Stimulated activated CD8-positive, alpha-beta memory T cell treated with anti-CD3 and anti-CD28 coated beads, Interleukin-7, amount 100 ng/mL, for 1 hour (primary cell): ENCODE data around the gene MBP.

ENCODE experiments used
- DNase-seq, 2 donors: peaks; one replicate each; pipeline ENCODE4 v3.0.0-alpha.2; 2020; ENCODE audit warnings: low read depth in 2 of 2

Gene MBP

DNA sequence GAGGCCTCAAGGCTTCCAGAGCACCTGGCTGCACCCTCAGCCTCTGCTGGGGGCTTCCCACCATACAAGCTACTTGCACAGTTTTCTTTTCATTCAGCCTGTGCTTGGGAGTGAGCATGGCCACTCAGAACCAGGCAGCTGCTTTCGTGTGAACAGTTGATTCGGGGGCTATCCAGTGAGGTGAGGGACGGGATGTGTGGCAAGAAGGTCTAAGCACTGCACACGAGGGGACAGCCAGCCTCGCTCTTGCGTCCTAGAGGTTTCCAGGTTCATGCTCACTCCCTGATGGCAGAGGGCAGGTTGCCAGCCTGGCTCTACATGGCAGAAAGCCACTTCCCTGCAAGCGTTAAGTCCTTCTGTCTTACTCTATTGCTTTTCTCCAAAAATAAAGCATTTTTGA lies 146.2 kb downstream of the MBP start:
- DNase-seq, result no peak

DNA sequence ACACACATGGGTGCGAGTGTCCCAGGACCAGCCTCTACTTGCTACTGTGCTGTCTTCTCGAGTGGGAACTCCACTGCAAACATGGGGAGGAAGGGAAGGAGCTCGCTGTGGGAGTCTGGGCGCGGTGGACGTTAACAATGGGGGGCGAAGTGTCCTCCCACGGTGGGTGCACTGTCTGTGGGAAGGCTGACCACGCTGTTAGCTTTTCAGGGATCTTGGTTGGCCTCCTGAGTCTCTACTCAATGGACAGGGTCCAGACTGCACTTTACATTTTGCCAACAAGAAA lies 146.7 kb downstream of the MBP start:
- no peak for DNase-seq

DNA sequence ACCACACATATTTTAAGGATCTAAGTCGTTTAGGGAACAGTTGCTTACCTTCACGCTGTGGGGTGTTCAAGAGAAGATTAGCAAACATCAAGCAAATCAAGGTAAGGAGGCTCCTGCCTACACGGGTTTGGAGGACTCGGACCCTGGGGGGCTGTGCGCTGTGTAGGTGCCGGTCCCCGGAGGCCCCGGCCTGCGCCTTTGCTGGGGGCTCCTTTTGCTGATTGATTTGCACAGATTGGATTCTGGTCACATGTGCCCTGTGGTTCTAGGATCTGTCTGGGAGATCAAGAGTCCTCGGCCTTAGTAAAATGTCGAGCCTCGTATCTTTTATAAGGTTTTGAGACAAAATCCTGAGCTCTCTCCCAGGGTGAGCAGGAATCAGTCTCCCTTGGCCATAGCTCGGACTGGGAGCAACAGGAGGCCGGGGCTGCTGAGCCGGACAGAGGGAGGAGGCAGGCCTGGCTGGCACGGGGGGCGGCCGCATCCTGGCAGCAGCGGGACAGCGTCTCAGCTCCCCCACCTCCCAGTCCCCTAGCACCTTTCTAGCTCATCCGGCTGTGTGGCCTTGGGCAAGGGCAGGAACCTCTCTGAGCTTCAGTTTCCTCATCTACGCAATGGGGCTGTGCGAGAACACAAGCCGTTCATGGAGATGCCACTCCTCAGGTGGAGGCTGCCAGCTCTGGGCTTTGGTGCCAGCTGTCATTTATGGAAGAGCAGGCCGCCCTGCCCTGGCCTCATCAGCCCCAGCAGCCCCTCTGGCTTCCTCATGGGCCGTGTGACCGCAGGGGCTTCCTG lies 147.2 kb downstream of the MBP start:
- no peak for DNase-seq

DNA sequence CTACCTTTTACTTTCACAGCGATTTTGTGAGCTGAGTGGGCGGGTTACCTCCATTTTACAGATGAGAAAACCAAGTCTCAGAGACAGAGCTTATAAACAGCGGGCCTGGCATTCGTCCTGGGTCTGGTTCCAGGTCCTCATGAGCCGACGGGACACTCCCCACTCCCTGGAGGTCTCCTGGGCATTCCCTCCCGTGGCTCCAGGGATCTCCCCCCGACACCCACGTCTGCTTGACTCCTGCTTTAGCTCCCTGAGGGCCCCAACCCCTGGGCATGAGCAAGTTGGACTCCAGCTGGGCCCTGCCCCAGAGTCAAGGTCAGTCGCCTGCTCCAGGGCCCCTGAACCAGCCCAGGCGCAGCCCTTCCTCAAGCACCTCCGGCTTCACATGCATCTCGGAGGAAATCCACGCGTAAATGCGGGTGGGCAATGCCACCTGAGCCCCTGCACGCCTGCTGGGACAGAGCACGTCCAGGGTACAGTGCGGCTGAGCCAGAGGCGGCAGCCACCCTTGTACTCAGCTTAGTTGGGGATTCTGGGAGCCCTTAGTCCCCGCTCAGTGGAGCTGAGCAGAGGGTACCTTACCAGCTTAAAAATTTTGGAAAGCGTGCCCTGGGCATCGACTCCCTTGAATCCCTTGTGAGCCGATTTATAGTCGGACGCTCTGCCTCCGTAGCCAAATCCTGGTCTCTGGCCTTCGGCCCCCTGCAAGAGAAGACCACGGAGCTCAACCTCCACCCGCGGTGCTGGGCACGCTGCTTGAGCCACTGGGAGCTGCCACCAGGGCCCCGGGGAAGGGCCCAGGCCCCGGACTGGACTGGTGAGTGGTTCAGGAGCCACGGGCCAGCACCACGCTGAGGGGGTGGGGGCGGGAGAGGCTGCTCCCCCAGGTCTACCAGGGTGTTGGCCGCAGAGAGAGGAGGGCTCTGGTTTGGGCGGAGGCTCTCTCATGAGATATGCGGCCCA lies 148.1 kb downstream of the MBP start:
- no peak for DNase-seq

DNA sequence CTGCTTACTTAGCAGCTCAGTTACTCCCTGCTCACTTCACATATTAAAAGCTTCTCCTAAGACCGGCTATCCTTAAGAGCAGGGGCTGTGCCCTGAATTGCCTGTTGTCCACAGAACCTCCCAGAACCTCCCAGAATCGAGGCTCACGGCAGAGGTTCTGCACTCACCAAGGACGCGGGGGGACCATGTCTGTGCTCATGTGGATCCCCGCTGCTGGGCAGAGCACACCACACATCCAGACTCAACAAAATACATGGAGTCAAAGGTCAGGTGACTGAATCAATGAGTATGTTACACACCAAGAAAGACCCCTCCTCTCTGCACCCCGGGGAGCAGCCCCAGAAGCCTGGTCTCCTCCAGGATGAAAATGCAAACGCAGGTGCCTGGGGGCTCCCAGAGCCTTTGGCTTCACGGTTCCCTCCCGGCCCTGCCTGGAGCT lies 149.0 kb downstream of the MBP start:
- DNase-seq, result no peak

DNA sequence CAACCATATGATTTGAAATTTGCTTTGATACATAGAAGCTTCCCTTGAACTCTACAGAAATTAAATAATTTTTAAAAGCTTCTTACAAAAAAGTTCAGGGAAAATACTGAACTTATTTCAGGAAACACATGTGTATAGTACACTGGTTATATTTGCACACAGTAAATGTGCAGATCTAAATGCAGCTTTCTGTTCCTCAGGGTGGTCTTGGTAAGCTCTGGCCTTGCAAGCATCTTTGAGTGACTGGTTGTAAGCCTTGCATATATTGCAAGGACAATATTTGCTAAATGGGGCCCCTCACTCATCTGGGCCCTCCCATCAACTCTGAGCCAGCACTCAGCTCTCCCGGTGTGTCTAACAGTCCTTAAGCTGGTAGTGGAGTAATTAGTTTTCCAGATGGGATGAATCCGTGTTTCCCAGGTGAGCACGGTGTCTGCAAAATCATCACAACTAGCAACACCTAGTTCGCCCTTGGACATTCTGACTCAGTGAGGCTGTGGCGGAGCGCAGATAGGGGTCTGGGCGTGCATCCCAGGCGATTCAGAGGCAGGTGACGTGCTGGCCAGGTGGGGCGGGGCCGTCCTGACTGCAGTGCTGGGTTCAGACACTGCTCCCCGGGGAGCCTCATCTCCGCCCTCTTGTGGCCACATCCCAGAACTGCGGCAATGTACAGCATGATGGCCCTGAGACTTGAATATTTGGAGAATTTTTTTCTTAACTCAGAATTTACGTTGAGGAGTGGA lies 149.6 kb downstream of the MBP start:
- peak; percentile 53 to 69 for DNase-seq

DNA sequence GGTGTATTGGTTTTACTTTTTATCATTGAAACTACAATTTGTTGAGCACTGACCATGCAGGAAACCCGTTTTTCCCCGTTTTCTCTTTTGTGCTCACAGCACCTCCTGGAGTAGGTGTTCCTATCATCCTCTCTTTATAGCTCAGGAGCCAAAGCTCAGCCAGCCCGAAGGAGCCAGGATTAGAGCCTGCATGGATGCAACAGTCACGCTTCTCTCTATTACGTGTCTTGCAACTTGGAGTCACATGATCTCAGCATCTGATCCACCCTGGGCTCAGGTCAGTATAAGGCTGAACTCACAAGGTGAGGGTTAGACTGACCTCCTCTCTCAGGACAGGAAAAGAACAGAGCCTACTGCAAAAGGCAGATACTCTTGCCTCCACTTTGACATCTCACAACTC lies 150.5 kb downstream of the MBP start:
- no peak for DNase-seq

DNA sequence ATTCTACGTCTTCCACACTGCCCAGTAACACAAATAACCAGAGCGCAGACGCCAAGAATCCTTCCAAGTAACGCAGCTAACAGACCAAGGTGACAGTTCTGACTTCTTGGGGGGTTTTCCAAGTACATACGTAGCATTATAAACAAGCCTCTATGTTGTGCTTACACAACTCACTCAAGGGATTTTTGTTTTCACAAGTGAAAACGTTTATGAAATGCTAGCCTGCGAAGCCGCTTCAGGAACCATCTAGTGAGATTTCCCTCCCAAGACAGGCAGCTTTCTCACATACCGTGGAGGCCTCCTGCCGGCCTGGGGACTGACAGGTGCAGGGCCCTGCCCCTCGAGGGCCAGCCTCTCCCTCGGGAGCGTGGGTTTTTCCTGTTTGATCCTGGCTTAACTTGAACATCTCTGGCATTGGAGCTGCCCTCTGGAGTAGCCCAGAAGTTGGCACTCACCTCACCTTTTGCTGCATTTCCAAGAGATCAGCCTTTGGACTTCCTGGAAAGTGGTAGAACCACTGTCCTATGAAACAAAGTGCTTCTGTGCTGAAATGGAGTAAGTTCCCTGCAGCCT lies 151.1 kb downstream of the MBP start:
- DNase-seq, result no peak

DNA sequence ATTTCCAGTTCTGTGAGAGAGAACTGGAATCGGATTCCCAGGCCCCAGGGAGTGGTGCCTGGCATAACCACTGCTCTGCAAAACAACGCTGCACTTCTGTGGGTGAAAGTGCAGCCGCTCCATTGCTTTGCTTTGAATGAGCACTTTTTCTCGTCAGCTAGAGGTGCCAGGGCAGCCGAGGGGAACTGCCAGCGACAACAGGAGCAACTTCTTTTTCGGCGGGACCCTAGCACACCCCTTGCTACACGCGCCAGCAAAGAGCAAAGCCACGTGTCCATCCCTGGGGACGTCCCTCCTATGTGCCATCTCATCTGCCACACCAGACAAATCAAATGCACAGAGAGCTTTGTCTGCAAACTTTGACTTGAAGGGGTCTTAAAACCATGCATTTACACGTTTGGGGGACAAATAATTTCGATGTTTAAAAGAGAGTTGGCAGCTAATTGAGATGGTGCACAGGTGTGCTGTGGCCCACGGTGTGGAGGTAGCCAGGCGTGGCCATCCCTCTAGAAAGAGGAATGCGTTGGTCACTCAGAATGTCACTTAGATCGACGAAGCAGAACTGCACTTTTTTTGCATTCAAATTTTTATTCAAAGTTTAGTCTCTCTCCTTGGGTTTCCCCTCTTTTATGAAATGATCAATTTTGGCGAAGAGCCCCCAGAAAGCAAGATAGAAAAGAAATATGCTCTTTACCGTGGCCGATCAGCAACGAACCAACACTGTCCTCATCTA lies 151.8 kb downstream of the MBP start:
- DNase-seq, result no peak

DNA sequence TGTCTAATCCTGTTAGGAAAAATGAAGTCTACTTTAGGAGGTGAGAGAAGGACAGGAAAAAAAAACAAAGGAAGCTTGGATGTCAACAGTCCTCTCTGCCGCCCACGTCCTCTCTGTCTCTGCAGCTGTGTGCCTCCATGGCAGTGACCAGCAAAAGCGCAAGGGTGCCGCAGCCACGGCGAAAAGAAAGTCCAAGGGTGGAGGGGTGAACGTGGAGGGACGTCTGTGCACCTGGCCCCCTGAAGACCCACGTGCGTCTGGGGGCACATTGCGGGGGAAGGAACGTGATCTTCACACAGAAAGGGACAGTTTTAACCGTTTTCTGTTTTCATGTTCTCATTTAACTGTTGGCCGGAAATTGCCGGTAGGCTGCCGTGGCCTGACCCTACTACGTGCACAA lies 152.7 kb downstream of the MBP start:
- DNase-seq, result no peak

DNA sequence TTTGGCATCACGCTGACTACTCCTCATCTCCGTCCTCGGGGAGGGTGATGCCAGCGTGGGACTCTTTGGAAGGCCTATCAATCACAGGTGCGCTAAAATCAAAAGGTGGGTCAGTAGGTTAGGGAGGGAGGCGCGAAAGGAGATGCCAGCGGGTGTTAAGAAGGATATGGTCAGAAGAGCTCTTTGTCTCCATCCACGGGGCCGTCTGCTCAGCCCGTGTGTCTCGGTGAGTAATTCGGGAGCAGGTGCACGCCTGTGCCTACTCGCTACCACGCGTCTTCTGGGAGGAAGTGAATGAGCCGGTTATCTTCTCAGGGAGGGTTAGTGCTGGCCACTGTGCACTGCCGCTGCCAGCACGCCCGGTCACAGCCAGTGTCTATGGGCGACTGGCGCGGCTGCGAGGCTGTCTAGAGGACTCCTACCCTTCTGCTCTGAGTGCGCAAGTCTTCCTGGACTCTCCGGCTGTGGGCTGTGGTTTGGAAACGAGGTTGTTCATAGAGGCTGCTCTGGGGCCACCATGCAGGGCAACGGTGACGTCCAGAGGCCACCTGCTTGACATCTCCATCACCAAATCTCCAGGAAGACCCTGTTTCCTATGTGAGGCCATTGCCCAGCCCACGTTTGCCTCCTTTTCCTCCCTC lies 153.4 kb downstream of the MBP start:
- DNase-seq, result no peak

DNA sequence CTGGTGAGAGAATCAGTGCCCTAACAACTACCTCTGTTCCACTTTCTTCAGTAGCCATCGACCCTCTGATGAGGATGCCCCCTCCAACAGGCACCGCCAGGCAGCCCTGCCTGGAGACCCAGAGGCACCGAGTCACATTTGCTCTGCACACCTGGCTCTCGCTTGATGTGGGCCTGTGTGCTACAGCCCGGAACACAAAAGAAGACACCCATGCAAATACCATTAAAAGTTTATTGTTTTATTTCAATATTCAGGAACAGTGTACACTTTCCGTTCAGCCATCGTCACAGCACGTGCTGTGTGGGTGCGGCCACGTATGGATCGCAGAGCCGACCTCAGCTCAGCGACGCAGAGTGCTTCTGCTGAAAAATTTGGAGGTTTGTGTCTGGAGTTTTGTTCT lies 154.0 kb downstream of the MBP start:
- DNase-seq, result no peak

DNA sequence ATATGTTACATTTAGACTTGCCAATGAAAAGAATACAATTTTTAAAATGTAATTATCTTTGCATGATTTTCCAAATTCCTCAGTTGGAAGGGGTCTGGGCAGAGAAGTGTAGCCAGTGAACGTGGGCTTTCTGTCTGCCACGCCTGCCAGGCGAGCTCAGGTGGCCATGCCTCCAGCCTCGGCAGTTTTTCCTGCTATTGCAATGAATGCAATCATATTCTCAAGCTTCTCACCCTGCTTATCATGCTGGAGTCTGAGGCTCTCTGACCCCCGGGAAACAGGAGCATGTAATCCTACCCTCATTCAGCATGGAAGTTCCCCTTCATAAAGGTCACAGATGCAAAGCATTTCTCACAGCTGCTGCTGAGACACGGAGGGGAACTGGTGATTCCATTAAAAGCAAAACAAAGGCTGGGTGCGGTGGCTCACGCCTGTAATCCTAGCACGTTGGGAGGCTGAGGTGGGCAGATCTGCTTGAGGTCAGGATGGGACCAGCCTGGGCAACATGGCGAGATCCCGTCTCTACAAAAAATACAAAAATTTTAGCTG lies 154.8 kb downstream of the MBP start:
- DNase-seq, result no peak

DNA sequence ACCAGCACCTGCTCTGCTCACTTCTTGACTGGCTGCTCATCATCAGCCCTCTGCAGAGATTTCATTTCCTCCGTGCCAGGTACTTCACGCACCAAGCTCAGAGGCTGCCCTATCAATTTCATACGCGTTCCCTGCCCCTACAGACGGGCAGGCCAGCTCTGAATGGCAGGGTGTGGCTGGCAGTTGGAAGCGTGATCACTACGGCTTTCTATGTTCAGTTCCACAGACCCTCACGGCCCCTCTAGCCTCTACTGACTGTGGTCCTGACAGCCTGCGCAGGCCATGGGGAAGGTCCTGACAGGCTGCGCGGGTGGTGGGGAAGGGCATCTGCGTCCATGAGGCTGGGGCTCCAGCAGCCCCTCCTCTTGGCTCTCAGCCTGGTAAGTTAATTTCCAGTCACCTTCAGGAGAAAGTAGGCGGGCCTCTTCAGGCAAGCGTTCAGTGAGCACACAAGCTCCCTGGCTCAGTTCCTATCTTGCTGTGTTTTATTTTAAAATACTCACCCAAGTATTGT lies 155.4 kb downstream of the MBP start:
- no peak for DNase-seq

DNA sequence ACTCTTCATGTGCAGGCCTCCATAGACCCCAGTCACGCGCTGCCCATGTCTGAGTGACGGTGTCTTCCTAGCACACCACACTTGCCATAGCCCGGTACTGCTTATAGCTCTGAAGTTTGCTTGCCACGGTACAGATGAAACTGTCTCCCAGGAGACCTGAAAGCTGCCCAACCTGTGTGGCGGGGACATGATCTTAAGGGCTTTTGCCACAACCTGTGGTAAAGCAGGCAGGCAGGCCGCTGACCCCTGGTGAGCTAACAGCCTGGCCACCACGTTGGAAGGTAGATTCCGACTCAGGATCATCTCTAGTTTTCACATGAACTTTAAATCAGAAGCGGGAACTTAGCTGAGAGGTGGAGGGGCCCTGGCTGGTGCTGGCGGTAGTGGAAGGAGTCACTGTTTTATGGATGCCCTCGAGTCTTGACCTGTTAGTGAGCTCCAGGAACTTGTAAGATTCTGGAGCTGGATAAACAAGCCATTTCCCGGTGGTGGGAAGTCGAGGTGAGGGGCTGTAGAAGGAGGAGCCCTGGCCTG lies 156.9 kb downstream of the MBP start:
- DNase-seq, result no peak

DNA sequence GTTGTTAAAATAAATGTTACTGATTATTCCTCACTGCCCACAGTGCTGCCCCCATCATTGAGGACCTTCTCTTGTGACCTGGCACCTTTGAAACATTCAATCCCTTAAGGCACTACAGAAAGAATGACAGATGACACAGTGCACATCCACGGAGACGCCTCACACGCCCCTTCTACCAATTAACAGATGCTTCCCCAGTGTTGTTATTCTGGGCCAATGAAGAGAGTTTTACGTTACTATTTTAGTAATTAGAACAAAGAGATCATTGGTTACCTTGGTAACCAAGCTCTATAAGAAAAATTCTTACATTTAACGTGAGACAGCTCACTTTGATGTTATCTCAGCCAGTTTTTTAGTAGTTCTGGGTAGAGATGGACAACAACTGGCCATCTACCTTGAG lies 158.2 kb downstream of the MBP start:
- DNase-seq, result no peak

DNA sequence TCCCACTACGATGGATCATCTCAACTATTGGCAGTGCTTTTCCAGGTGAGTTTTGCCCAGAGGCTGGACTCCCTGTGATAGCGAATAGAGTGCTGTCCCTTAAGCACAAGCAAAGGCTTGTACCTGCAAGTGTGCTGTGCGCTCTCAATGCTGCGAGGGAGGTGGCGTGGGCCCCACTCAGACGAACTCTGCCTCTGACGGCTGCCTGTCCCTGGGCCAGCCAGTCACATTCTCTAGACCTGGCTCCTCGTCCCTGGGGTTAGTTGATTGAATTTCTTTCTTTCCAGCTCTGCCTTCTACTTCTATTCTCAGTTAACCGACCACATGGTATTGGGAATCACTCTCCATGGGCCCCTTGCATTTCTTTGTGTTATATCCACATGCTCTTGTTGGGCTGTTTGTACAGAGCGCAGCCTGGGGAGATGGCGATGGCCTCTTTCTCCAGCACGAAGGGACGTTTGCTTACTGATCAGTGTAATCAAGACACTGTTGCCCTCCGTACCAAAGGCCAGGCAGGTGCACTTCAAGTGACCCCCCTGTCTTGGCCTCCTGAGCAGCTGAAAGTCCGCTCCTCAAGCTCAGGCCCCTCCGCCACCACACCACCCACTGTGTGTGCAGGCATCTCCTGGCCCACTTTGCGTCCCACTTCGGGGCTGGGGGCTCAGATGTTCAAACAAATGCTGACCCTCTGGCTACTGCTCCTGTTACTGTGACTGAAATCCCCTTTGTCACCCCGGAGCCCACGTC lies 158.9 kb downstream of the MBP start:
- no peak for DNase-seq

DNA sequence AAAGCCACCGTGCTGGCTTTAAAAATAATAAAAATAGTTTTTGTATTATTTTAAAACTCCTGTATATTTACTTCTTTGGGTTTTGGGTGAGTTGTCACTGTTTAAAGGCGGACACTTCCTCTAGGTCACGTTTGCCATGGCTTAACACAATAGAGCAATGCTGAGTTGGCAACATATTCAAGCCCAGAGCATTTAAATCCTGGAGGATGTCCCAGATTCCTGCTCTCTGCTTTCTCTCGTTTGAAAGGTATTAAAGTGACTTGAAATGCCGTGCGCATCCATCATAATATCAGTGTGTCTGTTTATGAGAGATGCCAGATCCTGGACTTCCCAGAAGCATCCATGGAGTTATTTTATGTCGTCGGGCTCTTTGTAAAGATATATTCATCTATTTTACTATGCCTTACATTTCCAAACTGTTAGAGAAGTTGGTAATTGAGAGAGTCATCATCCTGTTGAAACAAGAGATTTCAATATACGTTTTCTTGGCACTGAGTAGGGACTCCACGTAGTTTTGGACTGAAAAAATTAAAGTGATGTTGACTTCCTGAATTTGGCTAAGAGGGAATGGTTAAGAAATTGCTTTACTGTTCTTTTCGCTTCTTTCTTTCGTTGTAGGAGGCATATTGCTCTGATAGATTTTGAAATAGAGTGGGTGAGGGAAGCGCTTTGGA lies 159.6 kb downstream of the MBP start:
- no peak for DNase-seq

DNA sequence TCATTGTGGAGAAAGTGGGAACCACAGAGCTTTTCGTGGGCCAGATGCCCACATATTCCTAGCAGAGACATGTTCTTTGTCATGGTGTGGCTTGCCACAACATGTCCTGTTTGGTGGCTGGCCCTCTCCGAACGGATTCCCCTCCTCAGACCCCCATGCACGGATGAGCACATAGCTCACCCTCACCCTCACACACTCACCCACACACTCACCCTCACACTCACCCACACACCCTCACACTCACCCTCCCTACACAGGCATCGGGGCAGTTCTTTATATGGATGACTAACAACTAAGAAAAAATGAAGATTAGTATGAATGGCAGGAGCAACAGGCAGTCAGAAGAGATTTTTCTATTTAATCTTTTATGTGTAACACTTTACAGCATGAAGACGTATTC lies 160.3 kb downstream of the MBP start:
- no peak for DNase-seq
